Brain microvascular endothelial cell (primary cell): Measurements from ENCODE around the gene SYT6.

Source experiments
- DNase-seq: peaks from one replicate; pipeline ENCODE4 v3.0.0-alpha.2; 2020
- H3K27ac ChIP-seq: fragments of 250-450 bp; sonication (Bioruptor Pico); 2 replicates; pipeline ENCODE4 v1.5.1; 2020; ENCODE audit warnings: mild to moderate bottlenecking, moderate library complexity
- H3K27me3 ChIP-seq: fragments of 250-450 bp; sonication (Bioruptor Pico); replicated peaks from 2 replicates; pipeline ENCODE4 v1.5.1; 2020; ENCODE audit warnings: mild to moderate bottlenecking
- H3K36me3 ChIP-seq: fragments of 250-450 bp; sonication (Bioruptor Pico); replicated peaks from 2 replicates; pipeline ENCODE4 v1.5.1; 2020; ENCODE audit warnings: mild to moderate bottlenecking
- H3K4me3 ChIP-seq: 2 replicates; pipeline ENCODE4 v1.5.1; 2011; ENCODE audit warnings: low read depth, mild to moderate bottlenecking, control low read depth, low read length, moderate library complexity
- CTCF ChIP-seq: IDR thresholded peaks from 2 replicates; pipeline ENCODE4 v1.5.1; 2011; ENCODE audit warnings: low read depth, mild to moderate bottlenecking, moderate library complexity, low read length, control low read depth, inconsistent platforms; ENCODE audit errors: missing control alignments
- in situ Hi-C: cut with HindIII; loops from 2 replicates; pipeline ENCODE4 v1.10.0; 2017; ENCODE audit warnings: low sequenced_read_pairs, low pct_ligation_motif_present

Gene SYT6

GRCh38 chr1:114108751-114109255, 44.9 kb downstream of the SYT6 start:
- in situ Hi-C loops, result no loop called here
- DNase-seq, result peak; percentile 57

GRCh38 chr1:114107474-114108435, 45.9 kb downstream of the SYT6 start:
- Histone ChIP-seq H3K4me3 (no peak overlapping the region), H3K27ac (no peak overlapping the region), H3K36me3 (no peaks in the 10 kb centered on the region), H3K27me3 (peaks cover 2% of the 10 kb centered on the region)
- no peak for TF ChIP-seq CTCF
- in situ Hi-C loops, result no loop called here
- no peak for DNase-seq

More at GRCh38 chr1:114108751-114109255, 44.9 kb downstream of the SYT6 start:
- H3K27ac ChIP-seq, result no peak overlapping the region
- no peak overlapping the region for H3K4me3 ChIP-seq
- H3K36me3 ChIP-seq, result no peaks in the 10 kb centered on the region
- peaks cover 2% of the 10 kb centered on the region for H3K27me3 ChIP-seq
- no peak for TF ChIP-seq CTCF

- Histone ChIP-seq H3K27me3 (peaks cover 2% of the 10 kb centered on the region), H3K27ac (no peak overlapping the region), H3K4me3 (no peak overlapping the region), H3K36me3 (no peaks in the 10 kb centered on the region)
- DNase-seq, result no peak
- in situ Hi-C loops, result no loop called here
- TF ChIP-seq CTCF, result no peak
These were observed 48.2 kb downstream of the SYT6 start for GRCh38 chr1:114105421-114105979.

GRCh38 chr1:114104949-114105348, 48.7 kb downstream of the SYT6 start:
- Histone ChIP-seq H3K36me3 (no peaks in the 10 kb centered on the region), H3K27me3 (peaks cover 2% of the 10 kb centered on the region), H3K27ac (no peak overlapping the region), H3K4me3 (no peak overlapping the region)
- in situ Hi-C loops, result no loop called here
- no peak for TF ChIP-seq CTCF
- no peak for DNase-seq

- peaks cover 2% of the 10 kb centered on the region for H3K27me3 ChIP-seq
- no peaks in the 10 kb centered on the region for H3K36me3 ChIP-seq
- no peak for TF ChIP-seq CTCF
- no peak overlapping the region for H3K4me3 ChIP-seq
- H3K27ac ChIP-seq, result no peak overlapping the region
- in situ Hi-C loops, result no loop called here
- no peak for DNase-seq
These were observed 49.7 kb downstream of the SYT6 start for GRCh38 chr1:114103992-114104391.
